Measurements from ENCODE around the gene APOC4.

DNA sequence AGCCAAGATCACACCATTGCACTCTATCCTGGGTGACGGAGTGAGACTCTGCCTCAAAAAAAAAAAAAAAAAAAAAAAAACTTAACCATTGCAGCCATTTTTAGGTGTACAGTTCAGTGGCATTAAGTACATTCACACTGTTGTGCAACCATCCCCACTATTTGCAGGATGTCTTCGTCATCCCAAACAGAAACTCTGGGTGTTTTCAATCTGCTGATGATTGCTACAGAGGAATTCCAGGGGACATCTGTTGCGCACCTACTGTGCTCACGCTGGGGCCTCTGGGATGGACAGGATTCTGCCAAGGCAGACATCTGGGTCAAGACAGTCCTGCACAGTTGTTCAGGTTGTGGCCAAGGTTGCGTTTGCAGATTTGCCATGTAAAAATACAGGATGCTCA, 2.4 kb upstream of the APOC4 start:
- no peak for TF ChIP-seq ATF3 (CRISPR knock-in tag; conservative IDR thresholded peaks at IDR 0.05)
- TF ChIP-seq, protein P1, sequence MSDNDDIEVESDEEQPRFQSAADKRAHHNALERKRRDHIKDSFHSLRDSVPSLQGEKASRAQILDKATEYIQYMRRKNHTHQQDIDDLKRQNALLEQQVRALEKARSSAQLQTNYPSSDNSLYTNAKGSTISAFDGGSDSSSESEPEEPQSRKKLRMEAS (CRISPR knock-in tag; IDR thresholded peaks at IDR 0.05), result no peak
- TF ChIP-seq SP1 (CRISPR knock-in tag; conservative IDR thresholded peaks at IDR 0.05), result no peak
- TF ChIP-seq ATF2 (CRISPR knock-in tag; IDR thresholded peaks at IDR 0.05; ENCODE audit: borderline replicate concordance, low read depth), result no peak
- no peak for TF ChIP-seq CTCF (IDR thresholded peaks at IDR 0.05)
- no peak for TF ChIP-seq TP53 (CRISPR knock-in tag; IDR thresholded peaks at IDR 0.05)
- no peak for TF ChIP-seq NR3C1 (CRISPR knock-in tag; conservative IDR thresholded peaks at IDR 0.05; ENCODE audit: low read depth)
- no peak for TF ChIP-seq ESRRA (CRISPR knock-in tag; IDR thresholded peaks at IDR 0.05; ENCODE audit: borderline replicate concordance)
- TF ChIP-seq, protein P2, sequence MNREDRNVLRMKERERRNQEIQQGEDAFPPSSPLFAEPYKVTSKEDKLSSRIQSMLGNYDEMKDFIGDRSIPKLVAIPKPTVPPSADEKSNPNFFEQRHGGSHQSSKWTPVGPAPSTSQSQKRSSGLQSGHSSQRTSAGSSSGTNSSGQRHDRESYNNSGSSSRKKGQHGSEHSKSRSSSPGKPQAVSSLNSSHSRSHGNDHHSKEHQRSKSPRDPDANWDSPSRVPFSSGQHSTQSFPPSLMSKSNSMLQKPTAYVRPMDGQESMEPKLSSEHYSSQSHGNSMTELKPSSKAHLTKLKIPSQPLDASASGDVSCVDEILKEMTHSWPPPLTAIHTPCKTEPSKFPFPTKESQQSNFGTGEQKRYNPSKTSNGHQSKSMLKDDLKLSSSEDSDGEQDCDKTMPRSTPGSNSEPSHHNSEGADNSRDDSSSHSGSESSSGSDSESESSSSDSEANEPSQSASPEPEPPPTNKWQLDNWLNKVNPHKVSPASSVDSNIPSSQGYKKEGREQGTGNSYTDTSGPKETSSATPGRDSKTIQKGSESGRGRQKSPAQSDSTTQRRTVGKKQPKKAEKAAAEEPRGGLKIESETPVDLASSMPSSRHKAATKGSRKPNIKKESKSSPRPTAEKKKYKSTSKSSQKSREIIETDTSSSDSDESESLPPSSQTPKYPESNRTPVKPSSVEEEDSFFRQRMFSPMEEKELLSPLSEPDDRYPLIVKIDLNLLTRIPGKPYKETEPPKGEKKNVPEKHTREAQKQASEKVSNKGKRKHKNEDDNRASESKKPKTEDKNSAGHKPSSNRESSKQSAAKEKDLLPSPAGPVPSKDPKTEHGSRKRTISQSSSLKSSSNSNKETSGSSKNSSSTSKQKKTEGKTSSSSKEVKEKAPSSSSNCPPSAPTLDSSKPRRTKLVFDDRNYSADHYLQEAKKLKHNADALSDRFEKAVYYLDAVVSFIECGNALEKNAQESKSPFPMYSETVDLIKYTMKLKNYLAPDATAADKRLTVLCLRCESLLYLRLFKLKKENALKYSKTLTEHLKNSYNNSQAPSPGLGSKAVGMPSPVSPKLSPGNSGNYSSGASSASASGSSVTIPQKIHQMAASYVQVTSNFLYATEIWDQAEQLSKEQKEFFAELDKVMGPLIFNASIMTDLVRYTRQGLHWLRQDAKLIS (CRISPR knock-in tag; IDR thresholded peaks at IDR 0.05; ENCODE audit: borderline replicate concordance), result no peak
- TF ChIP-seq E2F5 (CRISPR knock-in tag; IDR thresholded peaks at IDR 0.05), result no peak
